Activated naive CD4-positive, alpha-beta T cell treated with anti-CD3 and anti-CD28 coated beads, Interleukin-2, amount 50 U/mL, for 16 hours (primary cell): Measurements from ENCODE around the gene CENPE.

Experiments
- DNase-seq: peaks from one replicate; pipeline ENCODE4 v3.0.0-alpha.2; 2020

The CENPE gene

GRCh38 chr4:103118166-103118565, 80.0 kb downstream of the CENPE start:
- DNase-seq, result no peak

GRCh38 chr4:103111598-103111997, 86.5 kb downstream of the CENPE start:
- DNase-seq, result no peak

GRCh38 chr4:103108542-103108941, 89.6 kb downstream of the CENPE start:
- no peak for DNase-seq

GRCh38 chr4:103105558-103106356, 92.4 kb downstream of the CENPE start:
- no peak for DNase-seq

- no peak for DNase-seq
Observed at GRCh38 chr4:103104886-103105285, 93.3 kb downstream of the CENPE start.

- DNase-seq, result no peak
Observed at GRCh38 chr4:103100691-103101090, 97.5 kb downstream of the CENPE start.

GRCh38 chr4:103099691-103100392, 98.3 kb downstream of the CENPE start, which contains the start of gene BDH2:
Gene BDH2, minus strand, starts transcription at chr4:103099834. Its CDS starts 3,580 bp downstream, at chr4:103096254.
- DNase-seq, result peak; percentile 11

- DNase-seq, result no peak
Observed at GRCh38 chr4:103098756-103099440, 99.2 kb downstream of the CENPE start.

- no peak for DNase-seq
Observed at GRCh38 chr4:103098341-103098740, 99.8 kb downstream of the CENPE start.

- no peak for DNase-seq
Observed at GRCh38 chr4:103097112-103097511, 101.0 kb downstream of the CENPE start.

- no peak for DNase-seq
Observed at GRCh38 chr4:103095080-103095479, 103.1 kb downstream of the CENPE start.

GRCh38 chr4:103092245-103092644, 105.9 kb downstream of the CENPE start:
- no peak for DNase-seq

- peak; percentile 38 for DNase-seq
Observed at GRCh38 chr4:103091601-103092223, 106.4 kb downstream of the CENPE start.

GRCh38 chr4:103089481-103089880, 108.7 kb downstream of the CENPE start:
- no peak for DNase-seq

GRCh38 chr4:103086551-103086950, 111.6 kb downstream of the CENPE start:
- no peak for DNase-seq

- DNase-seq, result no peak
Observed at GRCh38 chr4:103085555-103086196, 112.5 kb downstream of the CENPE start.

GRCh38 chr4:103079621-103080020, 118.5 kb downstream of the CENPE start:
- DNase-seq, result no peak

- DNase-seq, result peak; percentile 16
Observed at GRCh38 chr4:103076747-103077347, 121.3 kb downstream of the CENPE start, which contains the start of gene SLC9B2. Gene SLC9B2, minus strand, starts transcription at chr4:103076761. Its CDS starts 9,211 bp downstream, at chr4:103067550.

- peak; percentile 68 for DNase-seq
Observed at GRCh38 chr4:103075894-103076746, 122.0 kb downstream of the CENPE start.

- DNase-seq, result no peak
Observed at GRCh38 chr4:103075435-103075893, 122.7 kb downstream of the CENPE start.
